Measurements from ENCODE around the gene TMEM35B.
A peak's percentile ranks its signal among the peaks of the same experiment; 100 is the strongest.
"Not testable (repeated sequence)": the region's sequence is repeated elsewhere in the genome, so short reads cannot be mapped to it uniquely, and the experiment has no call there.

TMEM35B gene

DNA sequence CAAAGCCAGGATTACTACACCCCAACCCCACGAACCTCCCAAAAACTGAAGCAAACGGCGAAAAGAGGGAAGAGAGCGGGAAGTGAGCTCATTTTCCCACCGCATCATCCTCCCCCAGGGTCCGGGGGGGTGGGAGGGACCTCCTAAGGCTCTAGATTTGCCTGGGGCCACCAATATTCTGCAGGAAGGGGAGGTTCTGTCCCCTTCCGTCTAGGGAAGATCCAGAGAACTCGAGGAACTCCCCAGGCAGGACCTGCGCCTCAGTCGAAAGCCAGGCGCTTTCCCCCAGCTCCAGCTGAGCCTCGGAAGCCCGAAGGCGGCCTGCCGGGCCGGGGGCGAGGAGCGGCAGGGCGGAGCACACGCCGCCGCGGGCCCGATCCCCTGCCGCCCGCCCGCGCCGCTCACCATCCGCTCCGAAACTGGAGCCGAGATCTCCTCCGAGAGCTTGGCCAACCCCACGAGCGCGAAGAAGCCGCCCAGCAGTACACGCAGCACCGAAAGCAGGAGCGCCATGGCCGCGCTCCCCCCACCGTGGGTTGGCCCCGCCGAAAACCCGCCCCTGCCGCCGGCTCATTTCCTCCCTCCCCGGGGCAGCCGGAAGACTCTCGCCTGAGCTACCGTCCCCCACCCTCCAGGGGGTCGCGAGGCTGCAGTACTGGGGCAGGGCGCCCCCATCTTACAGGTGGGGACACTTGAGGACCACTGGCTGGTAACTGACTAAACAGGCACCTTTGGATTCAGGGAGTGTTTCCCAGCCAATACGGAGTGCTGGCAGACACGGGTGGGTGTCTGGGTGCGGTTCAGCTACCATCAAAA, at the start of gene TMEM35B:
Gene TMEM35B (minus strand): TSS at position 555 of the 816 bp plus-strand sequence. CDS start 42 bp downstream, at position 513.
- peak; percentile 56 for DNase-seq (ENCODE audit: low read depth, low spot score)

DNA sequence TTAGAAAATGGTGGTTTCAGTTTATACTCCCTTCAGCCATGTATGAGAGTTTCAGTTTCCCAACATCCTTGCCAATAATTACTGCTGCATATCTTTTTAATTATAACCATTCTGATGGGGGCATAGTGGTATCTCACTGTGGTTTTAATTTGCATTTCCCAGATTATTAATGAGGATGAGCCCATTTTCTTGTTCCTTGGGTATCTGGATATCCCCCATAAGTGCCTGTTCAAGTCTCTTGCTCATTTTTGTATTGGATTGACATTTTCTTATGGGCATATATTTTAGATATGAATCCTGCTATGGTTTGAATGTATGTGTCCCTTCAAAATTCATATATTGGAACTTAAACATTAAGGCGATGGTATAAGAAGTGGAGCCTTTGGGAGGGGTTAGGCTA, 48.2 kb upstream of the TMEM35B start:
- no peak for DNase-seq (ENCODE audit: low read depth, low spot score)

DNA sequence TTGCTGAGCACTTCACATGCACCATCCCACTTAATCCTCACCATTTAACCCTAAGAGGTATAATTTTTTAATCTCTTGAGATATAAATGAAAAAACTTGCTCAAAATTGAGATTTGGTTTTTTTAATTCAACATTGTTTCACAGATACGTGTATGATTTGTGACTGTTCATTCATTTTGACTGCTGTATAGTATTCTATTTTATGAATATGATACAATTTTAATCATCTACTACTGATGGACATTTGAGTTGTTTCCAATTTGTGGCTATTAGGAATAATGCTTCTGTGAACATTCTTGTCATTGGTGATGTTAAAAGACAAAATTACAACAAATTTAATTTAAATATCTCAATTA, 47.2 kb upstream of the TMEM35B start:
- no peak for DNase-seq (ENCODE audit: low read depth, low spot score)

DNA sequence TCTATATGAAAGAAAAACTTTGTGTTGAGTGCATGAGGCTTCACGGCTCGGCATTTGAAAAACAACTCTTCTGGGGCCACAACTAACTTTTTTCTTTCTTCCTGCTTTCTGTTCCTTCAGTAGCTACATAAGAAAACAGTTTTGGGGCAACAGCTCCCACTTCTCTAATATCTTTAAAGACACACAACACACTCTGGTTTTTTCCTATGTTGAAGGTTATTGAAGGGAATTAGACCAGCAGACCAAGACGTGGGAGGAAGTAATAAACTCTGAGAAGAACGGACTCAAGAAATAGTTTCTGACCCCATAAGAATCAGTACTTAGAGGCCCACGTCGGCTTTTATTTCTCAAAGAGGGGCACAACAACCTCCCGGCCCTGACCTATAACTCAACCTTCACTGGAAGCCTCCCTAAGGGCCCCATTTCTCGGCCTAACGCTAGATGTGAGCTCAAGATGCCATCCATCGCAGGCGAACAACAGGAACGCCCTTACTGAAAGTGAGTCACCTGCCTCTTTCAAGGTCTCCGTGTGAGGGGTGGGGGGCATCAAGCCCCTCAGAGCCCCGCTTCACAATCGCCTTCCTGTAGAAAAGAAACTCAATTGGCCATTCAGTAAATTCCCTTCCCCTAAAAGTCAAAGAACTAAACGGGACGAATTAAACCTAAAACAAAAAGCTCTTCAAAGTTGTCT, 45.8 kb upstream of the TMEM35B start:
- peak; percentile 11 for DNase-seq (ENCODE audit: low read depth, low spot score)

DNA sequence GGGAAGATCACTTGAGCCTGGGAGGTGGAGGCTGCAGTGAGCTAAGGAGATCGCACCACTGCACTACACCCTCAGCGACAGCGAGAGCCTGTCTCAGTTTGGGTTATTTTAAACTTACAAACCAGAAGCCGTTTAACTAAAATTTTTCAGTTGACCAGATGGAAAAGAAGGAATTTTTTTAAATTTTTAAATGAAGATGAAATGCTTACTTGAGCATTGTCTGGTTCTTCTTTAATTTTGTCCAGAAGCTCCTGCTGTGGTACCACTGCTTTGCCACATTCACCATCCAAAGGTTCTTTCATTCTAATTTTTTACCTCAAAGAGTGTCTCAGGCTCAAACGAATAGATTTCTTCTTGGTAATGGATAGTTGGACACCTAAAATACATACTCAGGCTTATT, 45.2 kb upstream of the TMEM35B start:
- no peak for DNase-seq (ENCODE audit: low read depth, low spot score)

DNA sequence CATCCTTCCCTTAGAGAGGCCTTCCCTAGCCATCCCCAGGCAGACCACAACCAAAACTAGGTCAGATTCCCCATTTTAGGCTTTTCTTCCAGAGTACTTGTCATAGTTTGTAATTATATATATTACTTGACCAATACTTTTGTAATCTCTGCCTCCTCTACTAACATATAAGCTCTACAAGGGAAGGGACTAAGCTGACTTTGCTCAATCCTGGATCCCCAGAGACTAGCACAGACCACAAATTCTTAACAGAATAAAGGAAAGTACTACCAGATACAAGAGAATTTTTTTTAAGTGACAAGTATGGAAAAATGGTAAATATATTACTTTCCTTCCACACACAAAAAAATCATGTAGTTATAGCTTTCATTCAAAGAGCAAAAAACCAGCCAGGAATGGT, 44.6 kb upstream of the TMEM35B start:
- no peak for DNase-seq (ENCODE audit: low read depth, low spot score)

DNA sequence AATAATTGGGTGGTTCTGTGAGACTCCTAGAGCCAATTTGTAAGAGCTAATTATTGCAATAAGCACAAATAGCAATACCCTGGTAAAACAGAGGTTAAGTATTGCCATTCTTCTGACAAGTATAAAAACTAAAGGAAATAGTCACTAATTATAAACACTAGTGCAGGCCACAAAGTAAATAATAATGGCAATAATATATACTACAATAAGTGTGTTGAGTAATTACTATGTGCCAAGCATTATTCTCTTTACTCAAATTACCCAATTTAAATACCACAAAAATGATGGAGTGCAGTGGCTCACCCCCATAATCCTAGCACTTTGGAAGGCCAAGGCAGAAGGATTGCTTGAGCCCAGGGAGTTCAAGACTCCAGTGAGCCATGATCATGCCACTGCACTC, 31.3 kb upstream of the TMEM35B start:
- no peak for DNase-seq (ENCODE audit: low read depth, low spot score)

DNA sequence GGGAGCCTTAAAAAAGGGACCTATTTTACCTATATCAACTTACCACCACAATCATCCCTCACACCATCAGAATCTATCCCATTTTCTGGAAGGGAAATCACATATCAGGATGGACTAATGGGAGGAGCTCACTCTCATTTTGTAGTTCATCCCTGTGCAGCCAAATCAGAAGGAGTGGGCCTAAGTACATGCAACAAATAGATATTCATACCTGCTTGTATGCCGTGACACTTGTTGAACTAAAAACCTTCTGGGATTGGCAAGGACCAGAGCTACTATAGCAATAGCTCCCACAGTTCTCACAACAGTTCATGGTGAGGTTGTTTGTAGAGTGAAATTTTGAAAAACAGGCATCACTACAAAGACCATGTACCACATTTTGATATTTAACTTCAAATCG, 29.3 kb upstream of the TMEM35B start:
- DNase-seq (ENCODE audit: low read depth, low spot score): no peak

DNA sequence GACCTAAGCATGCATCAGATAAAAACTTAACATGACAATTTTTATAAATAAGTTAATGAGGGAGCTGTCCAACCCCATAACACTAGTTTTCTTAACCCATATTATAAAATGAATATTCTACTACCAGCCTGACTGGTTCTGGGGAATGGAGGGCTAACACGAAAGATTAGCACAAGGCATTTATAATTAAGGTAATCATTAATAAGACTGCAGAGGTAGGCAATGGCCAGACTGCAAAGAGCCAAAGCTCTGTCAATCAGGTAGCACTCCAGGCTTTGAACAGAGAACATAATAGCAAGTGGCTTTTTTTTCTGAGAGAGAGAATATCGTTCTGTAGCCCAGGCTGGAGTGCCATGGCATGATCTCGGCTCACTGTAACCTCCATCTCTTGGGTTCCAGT, 20.6 kb upstream of the TMEM35B start:
- DNase-seq (ENCODE audit: low read depth, low spot score): no peak

DNA sequence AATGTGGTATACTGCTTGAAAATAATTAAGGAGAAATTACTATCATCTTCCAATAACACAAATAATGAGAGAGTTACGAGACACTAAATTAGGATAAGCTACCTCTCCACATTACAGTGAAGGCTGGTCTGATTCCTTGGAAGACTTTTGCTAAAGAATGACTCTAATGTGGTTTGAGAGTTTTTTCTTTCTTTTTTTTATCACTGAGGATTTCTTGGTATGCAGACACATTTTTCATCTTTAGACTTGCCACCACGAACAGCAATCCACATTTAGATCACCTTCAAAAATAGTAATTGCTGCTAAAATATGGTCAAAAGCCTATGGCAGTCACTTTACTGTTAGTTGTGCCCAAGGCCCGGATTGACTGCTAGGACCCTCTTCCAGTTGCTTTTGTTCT, 16.6 kb upstream of the TMEM35B start:
- no peak for DNase-seq (ENCODE audit: low read depth, low spot score)

DNA sequence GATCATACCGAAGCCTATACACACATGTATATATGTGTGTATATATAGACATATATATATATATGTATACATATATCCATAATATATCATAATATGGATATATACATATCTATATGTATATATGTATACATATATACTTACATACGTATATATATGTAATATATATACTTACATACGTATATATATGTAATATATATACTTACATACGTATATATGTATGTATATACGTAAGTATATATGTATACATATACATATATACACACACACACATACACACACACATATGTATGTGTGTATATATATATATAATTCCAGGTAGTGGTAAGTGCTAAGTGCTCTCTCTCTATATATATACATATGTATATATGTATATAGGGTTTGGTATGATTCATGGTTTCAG, 9.7 kb upstream of the TMEM35B start:
- no peak for DNase-seq (ENCODE audit: low read depth, low spot score)

DNA sequence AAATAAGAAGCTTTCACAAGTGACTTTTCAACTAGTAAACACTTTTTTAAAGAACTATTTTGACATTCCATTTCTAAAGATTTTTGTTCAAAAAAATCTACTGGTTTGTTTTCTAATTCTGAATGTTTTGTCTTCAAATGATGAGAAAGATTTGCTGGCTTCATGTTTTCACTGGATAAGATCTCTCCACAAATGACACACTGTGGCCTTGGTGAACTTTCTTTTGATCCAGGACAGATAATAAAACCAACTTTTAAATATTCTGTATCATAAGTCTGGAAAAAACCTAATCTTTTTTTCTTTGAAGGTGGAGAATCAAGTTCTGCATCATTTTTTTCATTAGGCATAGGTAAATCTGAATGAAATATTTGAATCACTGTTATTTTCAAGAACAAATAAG, 3.4 kb upstream of the TMEM35B start:
- DNase-seq (ENCODE audit: low read depth, low spot score): no peak

DNA sequence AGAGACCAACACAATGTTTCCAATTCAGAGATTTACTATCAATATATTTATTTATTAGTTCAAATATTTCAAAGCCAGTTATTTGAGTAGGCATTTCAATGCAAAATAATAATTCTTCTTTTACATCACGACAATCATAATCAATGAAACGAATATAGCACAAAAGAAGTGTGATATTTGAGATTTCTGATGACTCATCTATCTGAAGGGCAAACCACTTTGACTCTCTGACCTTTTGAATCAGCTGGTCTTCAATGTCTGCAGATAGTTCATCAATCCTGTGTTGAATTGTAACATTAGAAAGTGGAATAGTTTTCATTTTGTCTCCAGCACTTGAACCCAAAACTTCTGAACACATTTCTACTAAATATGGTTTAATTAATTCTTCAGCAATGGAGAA, 3.0 kb upstream of the TMEM35B start:
- no peak for DNase-seq (ENCODE audit: low read depth, low spot score)

DNA sequence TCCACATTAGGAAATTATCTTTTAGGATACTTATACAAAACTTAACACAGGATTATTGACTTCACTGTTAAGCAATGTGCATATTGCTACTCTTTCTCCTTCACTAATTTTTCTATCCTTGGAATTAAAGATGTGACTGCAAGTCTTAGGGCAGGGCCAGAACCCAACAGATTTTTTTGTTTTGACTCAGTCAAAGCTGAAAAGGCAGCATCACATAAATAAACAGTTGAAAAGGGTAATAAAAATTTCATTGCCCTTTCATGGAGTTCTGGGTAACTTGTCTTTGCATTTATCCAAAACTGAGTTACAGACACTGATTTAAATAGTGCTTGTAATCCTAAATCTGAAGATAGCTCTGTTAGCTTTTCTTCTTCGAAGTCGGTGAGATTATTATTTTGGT, 1.9 kb upstream of the TMEM35B start:
- DNase-seq (ENCODE audit: low read depth, low spot score): no peak

DNA sequence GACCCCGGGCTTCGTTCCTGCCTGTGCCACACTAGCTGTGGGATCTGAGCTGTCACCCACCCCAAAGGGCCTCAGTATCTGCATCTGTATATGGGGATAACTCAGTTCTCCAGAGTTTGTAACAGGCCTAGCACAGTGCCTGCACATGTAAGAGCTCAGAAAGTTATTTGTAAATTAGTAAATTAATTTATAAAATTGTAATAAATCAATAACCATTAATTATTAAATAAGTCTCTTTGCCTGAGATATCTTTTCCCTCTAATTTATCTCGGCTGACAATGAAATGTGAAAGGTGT, 410 bp upstream of the TMEM35B start:
- not testable (repeated sequence) for DNase-seq (ENCODE audit: low read depth, low spot score)

DNA sequence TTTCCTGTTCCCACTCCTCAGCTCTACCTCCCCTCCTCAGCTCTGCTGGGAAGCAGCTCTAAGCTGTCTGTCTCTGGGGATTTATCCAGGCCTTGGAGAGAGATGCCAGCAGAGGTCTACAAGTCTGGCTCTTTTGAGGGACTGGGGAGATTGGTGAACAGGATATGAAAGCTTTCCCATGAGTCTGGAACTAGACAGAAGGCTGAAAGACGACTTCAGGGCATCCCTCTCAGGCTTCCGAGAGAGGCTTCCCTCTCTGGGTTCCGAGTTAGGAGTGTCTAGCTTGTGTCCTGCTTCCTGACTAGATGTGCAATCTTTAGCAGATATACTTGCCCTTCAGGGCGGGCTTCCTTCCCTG, 733 bp downstream of the TMEM35B start:
- DNase-seq (ENCODE audit: low read depth, low spot score): no peak

DNA sequence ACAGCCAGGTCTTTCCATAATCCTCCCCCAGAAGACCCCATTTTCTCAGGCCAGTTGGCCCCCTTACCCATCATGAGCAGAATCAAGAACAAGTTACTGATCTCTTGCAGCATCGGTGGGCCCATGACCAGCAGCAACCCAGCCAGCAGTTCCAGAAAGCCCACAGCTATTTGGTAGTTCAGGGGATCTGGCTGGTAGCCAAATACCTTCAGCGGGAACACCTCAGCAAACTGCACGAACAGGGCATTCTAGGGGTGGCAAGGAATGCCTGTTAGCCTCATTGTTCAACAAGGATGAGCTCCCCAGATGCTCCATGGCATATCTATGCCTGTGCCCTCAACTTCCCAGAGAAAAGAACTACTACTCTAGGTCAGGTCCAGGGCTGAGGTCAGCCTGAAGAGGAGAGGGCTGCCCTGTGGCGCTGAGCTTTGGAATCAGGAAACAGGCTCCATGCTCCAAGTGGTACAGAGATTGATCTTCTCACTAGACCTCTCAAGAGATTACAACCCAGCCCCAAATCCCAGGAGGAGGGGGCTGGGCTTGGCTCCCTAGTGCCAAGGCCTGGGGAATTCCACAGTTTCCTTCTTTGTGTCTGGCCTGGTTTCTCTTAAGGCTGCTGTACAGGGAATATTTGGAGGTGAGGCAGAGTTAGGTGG, 1.3 kb downstream of the TMEM35B start:
- DNase-seq (ENCODE audit: low read depth, low spot score): no peak

DNA sequence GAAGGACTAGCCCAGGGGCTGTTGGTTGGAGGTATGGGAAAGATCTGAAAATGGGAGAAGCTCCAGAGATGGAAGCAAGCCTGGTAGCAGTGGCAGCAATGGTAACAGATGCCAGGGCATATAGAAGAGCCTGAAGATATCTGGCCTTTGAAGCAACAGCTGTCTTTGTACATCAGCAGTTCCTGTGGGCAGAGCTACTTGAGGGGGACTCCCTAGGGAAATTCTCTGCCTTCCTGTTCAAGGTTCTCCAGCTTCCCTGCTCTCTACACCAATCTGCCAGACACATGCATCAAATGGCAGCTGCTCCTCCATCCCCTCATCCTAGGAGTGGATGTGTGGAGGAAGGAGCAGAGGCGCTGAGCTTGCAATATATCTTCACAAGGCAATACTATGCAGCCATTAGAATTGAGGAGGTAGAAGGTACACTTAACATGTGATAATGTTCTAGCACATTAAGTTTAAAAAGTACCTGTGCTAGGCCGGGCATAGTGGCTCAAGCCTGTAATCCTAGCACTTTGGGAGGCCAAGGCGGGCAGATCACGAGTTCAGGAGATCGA, 2.2 kb downstream of the TMEM35B start:
- no peak for DNase-seq (ENCODE audit: low read depth, low spot score)

DNA sequence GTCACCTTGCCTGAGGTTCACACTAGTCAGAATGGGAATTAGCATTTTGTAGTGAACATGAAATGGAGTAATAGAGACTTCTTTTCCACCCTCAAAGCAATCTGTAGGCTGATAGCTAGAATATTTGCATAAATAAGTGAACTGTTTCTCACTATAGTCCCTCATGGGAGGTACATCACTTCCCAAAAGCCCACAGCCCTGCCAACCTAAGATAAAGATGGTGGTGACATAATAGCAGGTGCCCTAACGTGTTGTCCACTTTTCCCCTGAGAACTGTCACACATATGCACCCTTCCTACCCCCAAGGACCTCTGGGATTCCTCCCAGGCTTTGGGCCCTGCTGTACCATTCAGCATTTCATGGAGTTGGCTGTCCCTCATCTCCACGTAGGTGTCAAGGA, 4.4 kb downstream of the TMEM35B start:
- no peak for DNase-seq (ENCODE audit: low read depth, low spot score)

DNA sequence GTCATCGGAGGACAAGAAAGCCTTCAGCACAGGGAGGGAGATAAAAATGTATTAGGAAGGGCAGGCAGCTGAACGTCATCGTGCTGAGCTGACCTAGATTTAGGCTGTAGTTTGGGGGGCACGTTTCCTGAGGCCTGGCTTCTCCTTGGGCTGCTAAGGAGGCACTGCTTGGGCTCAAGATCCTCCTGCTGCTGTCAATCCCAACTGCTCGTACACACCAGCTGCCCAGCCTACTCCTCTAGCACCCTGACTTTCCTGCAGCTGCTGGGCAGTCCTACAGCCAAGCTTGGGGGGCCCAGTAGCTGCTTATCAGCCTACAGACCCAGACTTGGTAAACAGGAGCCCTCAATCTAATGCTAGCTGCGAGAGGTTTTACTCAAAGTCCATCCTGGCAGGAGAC, 6.2 kb downstream of the TMEM35B start:
- DNase-seq (ENCODE audit: low read depth, low spot score): no peak

DNA sequence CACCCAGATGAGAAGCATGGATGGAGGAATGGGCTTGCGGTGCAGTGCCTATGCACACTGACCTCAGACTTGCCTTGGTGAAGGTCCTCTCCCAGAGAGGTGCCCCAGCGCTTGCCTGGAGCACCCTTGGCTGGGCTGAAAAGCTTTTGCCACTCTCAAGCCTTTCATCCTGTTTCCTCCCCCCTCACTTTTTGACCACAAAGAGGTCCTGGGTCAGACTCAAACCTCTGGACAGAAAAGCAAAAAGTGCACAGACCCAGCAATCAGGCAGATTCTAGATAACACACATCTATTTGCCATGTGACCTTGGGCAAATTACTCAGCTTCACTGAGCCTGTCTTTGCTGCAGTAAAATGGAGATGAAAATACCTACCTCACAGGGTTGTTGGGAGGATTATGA, 7.3 kb downstream of the TMEM35B start:
- no peak for DNase-seq (ENCODE audit: low read depth, low spot score)

DNA sequence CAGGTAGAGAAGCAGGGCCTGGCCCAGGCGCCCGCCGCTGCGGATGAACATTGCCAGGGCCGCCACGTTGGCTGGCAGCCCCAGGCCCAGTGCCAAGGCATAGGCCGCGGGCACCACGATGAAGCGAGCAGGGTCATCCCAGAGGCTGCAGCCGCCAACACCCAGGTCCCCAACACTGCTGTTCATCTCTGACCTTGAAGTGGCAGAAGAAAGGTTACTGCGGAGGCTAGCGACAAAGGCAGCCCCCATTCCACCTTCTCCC, 8.0 kb downstream of the TMEM35B start:
- no peak for DNase-seq (ENCODE audit: low read depth, low spot score)
